ENCODE data around the gene SAP30BP. TPM values are rescaled to one million over a fixed set of nuclear protein-coding genes. Genes with fewer than 3 reads are reported as not detected.

The SAP30BP gene
- total and polyA plus RNA-seq, 2 of the 8 experiments (the other 6 are each of a cell fraction or from before 2014, with no cell fraction given), result 63.3 to 79.9 TPM

DNA sequence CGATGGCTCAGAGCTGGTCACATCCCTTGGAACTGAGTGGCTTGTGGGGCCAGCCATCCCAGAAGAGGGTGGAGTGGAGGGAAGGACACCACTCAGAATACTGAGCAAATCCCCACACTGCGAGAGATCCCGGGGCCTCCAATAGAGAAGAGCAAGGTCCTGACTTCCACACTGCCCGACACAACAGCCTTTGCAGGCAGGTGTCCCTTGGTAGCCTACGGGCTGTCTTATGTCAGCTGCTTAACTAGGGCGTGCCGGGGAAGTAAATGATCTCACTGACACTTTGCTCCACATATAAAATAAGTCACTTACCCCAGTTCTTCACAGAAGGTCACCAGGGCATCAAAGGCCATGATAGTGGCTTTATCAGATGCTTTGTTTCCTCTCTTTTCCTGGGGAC lies 16.3 kb upstream of the SAP30BP start:
- Histone ChIP-seq H3K4ac (replicated peaks; ENCODE audit: insufficient read length, low read depth, low read length) (no peak overlapping the region), H3K79me1 (ENCODE audit: low read depth, low read length) (no peaks in the 10 kb centered on the region; the same call in 1 of the 2 replicates), H2AK5ac (ENCODE audit: low read depth, low read length) (no peak overlapping the region), H3K4me1 (replicated peaks in 1 of 4; ENCODE audit: control insufficient read depth in 3 of 4, insufficient read depth in 4 of 4, low read length in 3 of 4) (no peaks in the 10 kb centered on the region; a peak in 1 of 7 replicates), H2BK120ac (replicated peaks; ENCODE audit: low read depth, low read length) (no peak overlapping the region), H3K27me3 (replicated peaks in 1 of 4; ENCODE audit: control insufficient read depth in 3 of 4, extremely low read depth in 1 of 4, insufficient read depth in 3 of 4, low read length in 3 of 4) (no peaks in the 10 kb centered on the region), H2BK5ac (ENCODE audit: low read depth, low read length) (no peak overlapping the region), H3K4me3 (ENCODE audit: extremely low read depth in 1 of 4, insufficient read depth in 2 of 4, low read depth in 3 of 4, low read length in 4 of 4) (no peak overlapping the region), H4K8ac (ENCODE audit: extremely low read depth, insufficient read depth, low read length) (no peak overlapping the region), H2AFZ (ENCODE audit: low read length) (no peak overlapping the region), H3K36me3 (ENCODE audit: control insufficient read depth in 2 of 4, insufficient read depth in 4 of 4, low read length in 3 of 4) (peaks cover 6 to 25% (median 11%) of the 10 kb centered on the region in 4 experiments; a peak in 7 of 8 replicates), H3K27ac (ENCODE audit: low read depth, low read length) (no peak overlapping the region), H2BK12ac (ENCODE audit: low read depth, low read length) (no peak overlapping the region), H3K4me2 (ENCODE audit: insufficient read depth in 1 of 2, low read depth in 2 of 2, low read length in 2 of 2) (no peak overlapping the region), H3K23ac (ENCODE audit: insufficient read length) (no peak overlapping the region), H2BK15ac (ENCODE audit: low read length) (no peak overlapping the region), H3K9ac (replicated peaks in 1 of 4; ENCODE audit: extremely low read depth in 1 of 4, low read depth in 3 of 4, low read length in 3 of 4) (no peak overlapping the region), H2BK20ac (ENCODE audit: low read length) (no peak overlapping the region), H3K23me2 (ENCODE audit: low read depth, low read length) (no peaks in the 10 kb centered on the region), H4K5ac (ENCODE audit: insufficient read length, low read depth, low read length) (no peak overlapping the region), H4K20me1 (replicated peaks in 1 of 2; ENCODE audit: control insufficient read depth in 1 of 2, insufficient read depth in 2 of 2, low read length in 2 of 2) (peaks cover 0 to 5% of the 10 kb centered on the region in 2 experiments), H3K9me3 (ENCODE audit: insufficient read depth in 2 of 2, low read depth in 1 of 2, low read length in 1 of 2) (no peaks in the 10 kb centered on the region), H3K79me2 (ENCODE audit: control insufficient read depth in 1 of 2, insufficient read depth in 2 of 2, low read length in 2 of 2) (no peaks in the 10 kb centered on the region), H3K18ac (ENCODE audit: extremely low read depth, low read length) (no peak overlapping the region), H4K91ac (replicated peaks; ENCODE audit: insufficient read length, low read length) (no peak overlapping the region), H3K14ac (ENCODE audit: insufficient read length) (no peak overlapping the region), H3K56ac (replicated peaks; ENCODE audit: insufficient read length, low read depth, low read length) (no peak overlapping the region)
- TF ChIP-seq, protein P1, sequence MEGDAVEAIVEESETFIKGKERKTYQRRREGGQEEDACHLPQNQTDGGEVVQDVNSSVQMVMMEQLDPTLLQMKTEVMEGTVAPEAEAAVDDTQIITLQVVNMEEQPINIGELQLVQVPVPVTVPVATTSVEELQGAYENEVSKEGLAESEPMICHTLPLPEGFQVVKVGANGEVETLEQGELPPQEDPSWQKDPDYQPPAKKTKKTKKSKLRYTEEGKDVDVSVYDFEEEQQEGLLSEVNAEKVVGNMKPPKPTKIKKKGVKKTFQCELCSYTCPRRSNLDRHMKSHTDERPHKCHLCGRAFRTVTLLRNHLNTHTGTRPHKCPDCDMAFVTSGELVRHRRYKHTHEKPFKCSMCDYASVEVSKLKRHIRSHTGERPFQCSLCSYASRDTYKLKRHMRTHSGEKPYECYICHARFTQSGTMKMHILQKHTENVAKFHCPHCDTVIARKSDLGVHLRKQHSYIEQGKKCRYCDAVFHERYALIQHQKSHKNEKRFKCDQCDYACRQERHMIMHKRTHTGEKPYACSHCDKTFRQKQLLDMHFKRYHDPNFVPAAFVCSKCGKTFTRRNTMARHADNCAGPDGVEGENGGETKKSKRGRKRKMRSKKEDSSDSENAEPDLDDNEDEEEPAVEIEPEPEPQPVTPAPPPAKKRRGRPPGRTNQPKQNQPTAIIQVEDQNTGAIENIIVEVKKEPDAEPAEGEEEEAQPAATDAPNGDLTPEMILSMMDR (IDR thresholded peaks at IDR 0.05; ENCODE audit: control extremely low read depth in 1 of 3, insufficient read depth in 1 of 3, low read depth in 1 of 3, low read length in 3 of 3), result no peak
- no peak for TF ChIP-seq GTF2F1 (IDR thresholded peaks at IDR 0.05; ENCODE audit: borderline replicate concordance, low read depth, low read length)
- no peak for TF ChIP-seq CHD2 (IDR thresholded peaks at IDR 0.05; ENCODE audit: low read length)
- no peak for TF ChIP-seq TEAD4 (IDR thresholded peaks at IDR 0.05; ENCODE audit: low read depth, low read length)
- no peak for TF ChIP-seq SAP30 (IDR thresholded peaks at IDR 0.05; ENCODE audit: insufficient read depth, insufficient replicate concordance, low read length)
- FAIRE-seq (no peak), DNase-seq (ENCODE audit: low read depth in 1 of 2, low spot score in 2 of 2) (no peak)
- ChIA-PET CTCF (ENCODE audit: partially characterized antibody) (interaction anchor here (0.6 to 51.0 kb wide), 7 partner anchors 11 to 311 kb away, joined by 3 to 2200 read pairs (median 29); partner anchors contain the start of genes RECQL5, SAP30BP and SMIM5), POLR2A (ENCODE audit: partially characterized antibody) (interaction anchor here (1.2 to 2.8 kb wide), 2 partner anchors 12 to 16 kb away, joined by 4 to 12 read pairs; partner anchors contain the start of genes RECQL5 and SAP30BP)
- WGBS, 2 experiments (ENCODE audit: extremely low coverage in 1 of 2, insufficient coverage in 1 of 2, insufficient read length in 1 of 2, insufficient replicate concordance in 2 of 2, low coverage in 1 of 2, low lambda C conversion rate in 2 of 2, missing lambda C conversion rate in 1 of 2), result 93% methylated on average over 7 of the region's 7 CpGs; no CpG with 5 or more reads in 1 of the 2 experiments

All from H1 (cell line).